ENCODE measurements around the gene HDGF.

GRCh38 chr1:156754219-156754618 lies 2.7 kb upstream of the HDGF start:
- TF ChIP-seq CTCF (conservative IDR thresholded peaks at IDR 0.05) (no peak), EZH2 (IDR thresholded peaks at IDR 0.05; ENCODE audit: low read depth) (no peak)

All from PC-9 (cell line).